PC-9 (cell line): ENCODE measurements around the gene NUP35.

Experiments
- EZH2 ChIP-seq: fragments of 200-600 bp; sonication (generic); IDR thresholded peaks from 2 replicates; pipeline ENCODE4 v1.8.0; 2017; ENCODE audit warnings: antibody characterized with exemption, low read depth
- TF ChIP-seq, protein P1 (sequence below): fragments of 200-600 bp; sonication (generic); conservative IDR thresholded peaks from 2 replicates; pipeline ENCODE4 v1.6.1; 2017; ENCODE audit warnings: mixed run types, antibody characterized with exemption, mild to moderate bottlenecking, moderate library complexity

DNA sequence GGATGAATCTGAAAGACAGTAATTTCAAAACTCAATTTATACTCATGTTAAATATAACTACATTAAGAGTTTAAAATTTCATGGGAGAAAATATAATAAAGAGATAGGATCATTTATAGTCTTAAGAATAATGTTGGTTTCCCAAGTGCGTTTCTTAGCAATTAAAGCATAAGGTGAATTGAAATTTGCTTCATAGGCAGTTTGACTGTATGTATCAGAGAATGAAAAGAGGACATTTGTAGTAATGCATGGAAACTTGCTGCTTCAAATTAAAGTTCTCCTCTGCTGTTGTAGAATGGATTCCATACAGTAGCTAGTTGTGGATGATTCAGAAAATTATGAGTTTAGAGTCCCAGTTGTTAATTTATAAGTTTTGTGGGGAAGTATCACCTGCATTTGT lies 68.1 kb downstream of the NUP35 start:
- TF ChIP-seq, protein P1, sequence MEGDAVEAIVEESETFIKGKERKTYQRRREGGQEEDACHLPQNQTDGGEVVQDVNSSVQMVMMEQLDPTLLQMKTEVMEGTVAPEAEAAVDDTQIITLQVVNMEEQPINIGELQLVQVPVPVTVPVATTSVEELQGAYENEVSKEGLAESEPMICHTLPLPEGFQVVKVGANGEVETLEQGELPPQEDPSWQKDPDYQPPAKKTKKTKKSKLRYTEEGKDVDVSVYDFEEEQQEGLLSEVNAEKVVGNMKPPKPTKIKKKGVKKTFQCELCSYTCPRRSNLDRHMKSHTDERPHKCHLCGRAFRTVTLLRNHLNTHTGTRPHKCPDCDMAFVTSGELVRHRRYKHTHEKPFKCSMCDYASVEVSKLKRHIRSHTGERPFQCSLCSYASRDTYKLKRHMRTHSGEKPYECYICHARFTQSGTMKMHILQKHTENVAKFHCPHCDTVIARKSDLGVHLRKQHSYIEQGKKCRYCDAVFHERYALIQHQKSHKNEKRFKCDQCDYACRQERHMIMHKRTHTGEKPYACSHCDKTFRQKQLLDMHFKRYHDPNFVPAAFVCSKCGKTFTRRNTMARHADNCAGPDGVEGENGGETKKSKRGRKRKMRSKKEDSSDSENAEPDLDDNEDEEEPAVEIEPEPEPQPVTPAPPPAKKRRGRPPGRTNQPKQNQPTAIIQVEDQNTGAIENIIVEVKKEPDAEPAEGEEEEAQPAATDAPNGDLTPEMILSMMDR: no peak
- TF ChIP-seq EZH2: no peak
